ENCODE data around the gene SFT2D2. TPM values are rescaled to one million over a fixed set of nuclear protein-coding genes. Genes with fewer than 3 reads are reported as not detected.
"Not testable (repeated sequence)": the region's sequence is repeated elsewhere in the genome, so short reads cannot be mapped to it uniquely, and the experiment has no call there.

SFT2D2 gene
- total and polyA plus RNA-seq, 8 donors = 1.4 to 61.3 (median 10.7) TPM

- TF ChIP-seq POLR2AphosphoS5 (IDR thresholded peaks at IDR 0.05) (no peak), POLR2A (IDR thresholded peaks at IDR 0.05) (no peak), CTCF (IDR thresholded peaks at IDR 0.05) (no peak), EP300 (IDR thresholded peaks at IDR 0.05) (no peak)
- Histone ChIP-seq H3K4me1 (peaks cover 9 to 32% (median 14%) of the 10 kb centered on the region in 4 donors), H3K27ac (peak overlapping the region; percentile 92 to 98 (median 96)), H3K27me3 (peaks cover 0 to 4% (median 0%) of the 10 kb centered on the region in 3 donors), H3K36me3 (peaks cover 0 to under 1% (median 0%) of the 10 kb centered on the region in 4 donors), H3K4me3 (peak overlapping the region; percentile 63 to 85 (median 71)), H3K9me3 (no peaks in the 10 kb centered on the region)
- intact Hi-C loops (cut with DNase I; ENCODE audit: low total_unique reads) = no loop called here
- WGBS, 5 donors = 3 to 5% (median 3%) methylated on average over 20 of the region's 20 CpGs
- peak in 1 of 2 donors; percentile 43 for DNase-seq
These were observed 46.2 kb upstream of the SFT2D2 start for GRCh38 chr1:168179438-168180147.

- H3K4me3 ChIP-seq = peak overlapping the region; percentile 63 to 85 (median 71)
- peaks cover 0 to 6% (median 0%) of the 10 kb centered on the region in 4 donors for H3K36me3 ChIP-seq
- peak overlapping the region in 4 of 5 donors; percentile 92 to 98 (median 95) for H3K27ac ChIP-seq
- H3K27me3 ChIP-seq = no peaks in the 10 kb centered on the region
- H3K9me3 ChIP-seq = no peaks in the 10 kb centered on the region
- intact Hi-C loops (cut with DNase I; ENCODE audit: low total_unique reads) = no loop called here
- H3K4me1 ChIP-seq = peaks cover 9 to 32% (median 14%) of the 10 kb centered on the region in 4 donors
- WGBS, 5 donors = 31 to 55% (median 38%) methylated on average over 2 of the region's 2 CpGs
- DNase-seq = no peak
- TF ChIP-seq CTCF (IDR thresholded peaks at IDR 0.05) (no peak), POLR2AphosphoS5 (IDR thresholded peaks at IDR 0.05) (no peak), EP300 (IDR thresholded peaks at IDR 0.05) (no peak), POLR2A (IDR thresholded peaks at IDR 0.05) (no peak)
These were observed 45.7 kb upstream of the SFT2D2 start for GRCh38 chr1:168180148-168180524.

- intact Hi-C loops (cut with DNase I; ENCODE audit: low total_unique reads); DNase-seq; H3K4me3 ChIP-seq; H3K27ac ChIP-seq; H3K9me3 ChIP-seq; H3K27me3 ChIP-seq: not testable (repeated sequence)
- H3K4me1 ChIP-seq = peaks cover 9 to 32% (median 14%) of the 10 kb centered on the region in 4 donors
- 96 to 98% (median 97%) methylated on average over 15 of the region's 15 CpGs for WGBS, 5 donors
- peaks cover 0 to 15% (median 3%) of the 10 kb centered on the region in 4 donors for H3K36me3 ChIP-seq
These were observed 44.6 kb upstream of the SFT2D2 start for GRCh38 chr1:168181063-168181720.

- intact Hi-C loops (cut with DNase I; ENCODE audit: low total_unique reads) = no loop called here
- Histone ChIP-seq H3K36me3 (peaks cover 10 to 68% (median 54%) of the 10 kb centered on the region in 4 donors), H3K4me3 (no peak overlapping the region), H3K27me3 (no peaks in the 10 kb centered on the region), H3K4me1 (peaks cover 0 to 8% (median 3%) of the 10 kb centered on the region in 4 donors), H3K9me3 (no peaks in the 10 kb centered on the region), H3K27ac (no peak overlapping the region)
- no peak for DNase-seq
- no peak for TF ChIP-seq CTCF (IDR thresholded peaks at IDR 0.05)
- no peak for TF ChIP-seq EP300 (IDR thresholded peaks at IDR 0.05)
- TF ChIP-seq POLR2A (IDR thresholded peaks at IDR 0.05) = no peak
- TF ChIP-seq POLR2AphosphoS5 (IDR thresholded peaks at IDR 0.05) = no peak
These were observed 38.6 kb upstream of the SFT2D2 start for GRCh38 chr1:168187177-168187576.

Measured in stomach (tissue), 9 donors.